GM12874 (cell line): ENCODE measurements around the gene NFU1.

Experiments used
- TF ChIP-seq, protein P1 (sequence below): IDR thresholded peaks from 2 replicates; pipeline ENCODE4 v1.5.1; 2011; ENCODE audit warnings: low read depth, mild to moderate bottlenecking, control low read depth, low read length, moderate library complexity; ENCODE audit not compliant: insufficient read depth

The NFU1 gene

DNA sequence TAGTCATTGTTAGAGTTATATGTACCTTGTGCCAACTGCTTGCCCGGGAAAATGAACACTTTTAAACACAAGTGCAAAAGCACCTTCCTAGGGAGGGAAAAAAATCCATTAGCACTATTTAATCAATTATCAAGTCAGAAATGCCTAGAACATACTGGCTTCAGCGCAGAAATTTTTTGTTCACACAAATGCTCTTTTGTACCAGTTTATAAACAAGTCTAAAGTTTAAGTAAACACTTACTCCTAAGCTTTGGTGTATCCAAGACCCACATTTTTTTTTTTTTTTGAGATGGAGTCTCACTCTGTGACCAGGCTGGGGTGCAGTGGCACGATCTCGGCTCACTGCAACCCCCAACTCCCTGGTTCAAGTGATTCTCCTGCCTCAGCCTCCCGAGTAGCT, 80.8 kb downstream of the NFU1 start:
- TF ChIP-seq, protein P1, sequence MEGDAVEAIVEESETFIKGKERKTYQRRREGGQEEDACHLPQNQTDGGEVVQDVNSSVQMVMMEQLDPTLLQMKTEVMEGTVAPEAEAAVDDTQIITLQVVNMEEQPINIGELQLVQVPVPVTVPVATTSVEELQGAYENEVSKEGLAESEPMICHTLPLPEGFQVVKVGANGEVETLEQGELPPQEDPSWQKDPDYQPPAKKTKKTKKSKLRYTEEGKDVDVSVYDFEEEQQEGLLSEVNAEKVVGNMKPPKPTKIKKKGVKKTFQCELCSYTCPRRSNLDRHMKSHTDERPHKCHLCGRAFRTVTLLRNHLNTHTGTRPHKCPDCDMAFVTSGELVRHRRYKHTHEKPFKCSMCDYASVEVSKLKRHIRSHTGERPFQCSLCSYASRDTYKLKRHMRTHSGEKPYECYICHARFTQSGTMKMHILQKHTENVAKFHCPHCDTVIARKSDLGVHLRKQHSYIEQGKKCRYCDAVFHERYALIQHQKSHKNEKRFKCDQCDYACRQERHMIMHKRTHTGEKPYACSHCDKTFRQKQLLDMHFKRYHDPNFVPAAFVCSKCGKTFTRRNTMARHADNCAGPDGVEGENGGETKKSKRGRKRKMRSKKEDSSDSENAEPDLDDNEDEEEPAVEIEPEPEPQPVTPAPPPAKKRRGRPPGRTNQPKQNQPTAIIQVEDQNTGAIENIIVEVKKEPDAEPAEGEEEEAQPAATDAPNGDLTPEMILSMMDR, result no peak

DNA sequence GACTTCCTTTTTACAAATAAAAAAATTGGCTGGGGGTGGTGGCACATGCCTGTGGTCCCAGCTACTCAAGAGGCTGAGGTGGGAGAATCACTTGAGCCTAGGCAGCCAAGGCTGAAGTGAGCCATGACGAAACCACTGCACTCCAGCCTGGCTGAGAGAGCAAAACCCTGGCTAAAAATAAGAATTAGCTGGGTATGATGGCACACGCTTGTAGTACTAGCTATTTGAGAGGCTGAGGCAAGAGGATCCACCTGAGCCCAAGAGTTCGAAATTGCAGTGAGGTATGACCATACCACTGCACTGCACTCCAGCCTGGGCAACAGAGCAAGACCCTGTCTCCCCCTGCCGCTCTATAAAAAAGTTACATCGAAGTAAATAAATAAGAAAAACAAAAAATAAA, 83.9 kb downstream of the NFU1 start:
- TF ChIP-seq, protein P1, result no peak

DNA sequence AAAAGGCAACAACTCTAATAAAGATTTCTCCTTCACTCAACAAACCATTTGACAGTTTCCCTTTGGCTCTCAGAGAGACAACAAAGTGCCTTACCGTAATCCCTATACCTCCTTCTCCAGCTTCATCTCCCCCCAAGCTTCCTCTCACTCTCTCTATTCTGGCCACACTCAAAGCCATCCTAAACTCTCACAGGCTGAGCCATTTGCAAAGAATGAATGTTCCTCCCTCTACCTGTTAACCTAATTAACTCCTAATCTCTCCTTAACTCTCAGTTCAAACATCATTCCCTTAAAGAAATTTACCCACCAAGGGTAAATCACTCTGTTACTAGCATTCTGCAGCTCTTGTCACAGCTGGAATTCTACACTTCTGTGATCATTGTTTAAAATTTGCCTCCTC, 88.5 kb downstream of the NFU1 start:
- TF ChIP-seq, protein P1, result no peak
